Measurements from ENCODE around the gene SETD5. TPM values are rescaled to one million over a fixed set of nuclear protein-coding genes. Genes with fewer than 3 reads are reported as not detected.
"Not testable (repeated sequence)": the region's sequence is repeated elsewhere in the genome, so short reads cannot be mapped to it uniquely, and the experiment has no call there.

Gene SETD5
- total RNA-seq, 3 donors from 2014 or later (not counting 1 experiment from before 2014, with no cell fraction given) = 106 to 154 (median 140) TPM

- intact Hi-C loops (cut with micrococcal nuclease) = no loop called here
- Mint-ChIP-seq H3K4me1 (no peaks in the 10 kb centered on the region), H3K4me3 (no peak overlapping the region), H3K27me3 (ENCODE audit: low read depth in 2 of 2) (no peaks in the 10 kb centered on the region), H3K36me3 (no peaks in the 10 kb centered on the region), H3K27ac (no peak overlapping the region), H3K9me3 (peaks cover 0 to 3% of the 10 kb centered on the region in 2 donors)
- no peaks in the 10 kb centered on the region for H3K36me3 ChIP-seq (ENCODE audit: control insufficient read depth, insufficient read depth, low read length)
- H3K9me3 ChIP-seq (ENCODE audit: control insufficient read depth, insufficient read depth, low read length) = no peaks in the 10 kb centered on the region
- H3K4me3 ChIP-seq (ENCODE audit: low read length) = no peak overlapping the region
- DNase-seq (no peak), ATAC-seq (no peak)
- H3K27me3 ChIP-seq (ENCODE audit: control insufficient read depth, insufficient read depth, low read length) = no peaks in the 10 kb centered on the region
- no peaks in the 10 kb centered on the region for H3K4me1 ChIP-seq (ENCODE audit: control insufficient read depth, insufficient read depth, low read length)
- WGBS (ENCODE audit: insufficient coverage) = 85% methylated on average over 3 of the region's 3 CpGs
- TF ChIP-seq CTCF (IDR thresholded peaks at IDR 0.05) = no peak
- H3K27ac ChIP-seq (ENCODE audit: low read length) = no peak overlapping the region
Measured at GRCh38 chr3:9491506-9491905, 94.1 kb downstream of the SETD5 start.

GRCh38 chr3:9494036-9494435, 96.6 kb downstream of the SETD5 start:
- ATAC-seq; H3K36me3 ChIP-seq (ENCODE audit: control insufficient read depth, insufficient read depth, low read length); H3K4me1 Mint-ChIP-seq; H3K27me3 Mint-ChIP-seq (ENCODE audit: low read depth in 2 of 2); DNase-seq; H3K27ac Mint-ChIP-seq; H3K4me1 ChIP-seq (ENCODE audit: control insufficient read depth, insufficient read depth, low read length); H3K36me3 Mint-ChIP-seq; intact Hi-C loops (cut with micrococcal nuclease); H3K9me3 Mint-ChIP-seq; H3K27ac ChIP-seq (ENCODE audit: low read length); H3K4me3 Mint-ChIP-seq; H3K9me3 ChIP-seq (ENCODE audit: control insufficient read depth, insufficient read depth, low read length); H3K27me3 ChIP-seq (ENCODE audit: control insufficient read depth, insufficient read depth, low read length); H3K4me3 ChIP-seq (ENCODE audit: low read length): not testable (repeated sequence)
- WGBS (ENCODE audit: insufficient coverage) = 95% methylated on average over 15 of the region's 15 CpGs

GRCh38 chr3:9496893-9497292, 99.5 kb downstream of the SETD5 start:
- Histone ChIP-seq H3K36me3 (ENCODE audit: control insufficient read depth, insufficient read depth, low read length) (no peaks in the 10 kb centered on the region), H3K27me3 (ENCODE audit: control insufficient read depth, insufficient read depth, low read length) (peaks cover 21% of the 10 kb centered on the region), H3K9me3 (ENCODE audit: control insufficient read depth, insufficient read depth, low read length) (no peaks in the 10 kb centered on the region), H3K4me1 (ENCODE audit: control insufficient read depth, insufficient read depth, low read length) (peaks cover 12% of the 10 kb centered on the region), H3K4me3 (ENCODE audit: low read length) (no peak overlapping the region), H3K27ac (ENCODE audit: low read length) (no peak overlapping the region)
- ATAC-seq = no peak
- TF ChIP-seq CTCF (IDR thresholded peaks at IDR 0.05) = no peak
- no peaks in the 10 kb centered on the region for H3K36me3 Mint-ChIP-seq
- H3K27me3 Mint-ChIP-seq (ENCODE audit: low read depth in 2 of 2) = peaks cover 14 to 27% of the 10 kb centered on the region in 2 donors
- H3K9me3 Mint-ChIP-seq = no peaks in the 10 kb centered on the region
- 84% methylated on average over 6 of the region's 6 CpGs for WGBS (ENCODE audit: insufficient coverage)
- no peak overlapping the region for H3K4me3 Mint-ChIP-seq
- H3K27ac Mint-ChIP-seq = no peak overlapping the region
- no peak for DNase-seq
- intact Hi-C loops (cut with micrococcal nuclease) = no loop called here
- H3K4me1 Mint-ChIP-seq = peaks cover 6 to 11% of the 10 kb centered on the region in 2 donors

- Histone ChIP-seq H3K36me3 (ENCODE audit: control insufficient read depth, insufficient read depth, low read length) (no peaks in the 10 kb centered on the region), H3K9me3 (ENCODE audit: control insufficient read depth, insufficient read depth, low read length) (no peaks in the 10 kb centered on the region), H3K27me3 (ENCODE audit: control insufficient read depth, insufficient read depth, low read length) (peaks cover 21% of the 10 kb centered on the region), H3K4me1 (ENCODE audit: control insufficient read depth, insufficient read depth, low read length) (peaks cover 12% of the 10 kb centered on the region), H3K4me3 (ENCODE audit: low read length) (no peak overlapping the region), H3K27ac (ENCODE audit: low read length) (no peak overlapping the region)
- H3K27me3 Mint-ChIP-seq (ENCODE audit: low read depth in 2 of 2) = peaks cover 17 to 30% of the 10 kb centered on the region in 2 donors
- no peaks in the 10 kb centered on the region for H3K36me3 Mint-ChIP-seq
- H3K27ac Mint-ChIP-seq = no peak overlapping the region
- ATAC-seq = no peak
- H3K9me3 Mint-ChIP-seq = no peaks in the 10 kb centered on the region
- no peak for DNase-seq
- peaks cover 6 to 11% of the 10 kb centered on the region in 2 donors for H3K4me1 Mint-ChIP-seq
- intact Hi-C loops (cut with micrococcal nuclease) = no loop called here
- no peak overlapping the region for H3K4me3 Mint-ChIP-seq
- 87% methylated on average over 6 of the region's 8 CpGs for WGBS (ENCODE audit: insufficient coverage)
- no peak for TF ChIP-seq CTCF (IDR thresholded peaks at IDR 0.05)
Measured at GRCh38 chr3:9497821-9498565, 100.6 kb downstream of the SETD5 start.
